ENCODE data around the gene CDH18.

The CDH18 gene, protein sequence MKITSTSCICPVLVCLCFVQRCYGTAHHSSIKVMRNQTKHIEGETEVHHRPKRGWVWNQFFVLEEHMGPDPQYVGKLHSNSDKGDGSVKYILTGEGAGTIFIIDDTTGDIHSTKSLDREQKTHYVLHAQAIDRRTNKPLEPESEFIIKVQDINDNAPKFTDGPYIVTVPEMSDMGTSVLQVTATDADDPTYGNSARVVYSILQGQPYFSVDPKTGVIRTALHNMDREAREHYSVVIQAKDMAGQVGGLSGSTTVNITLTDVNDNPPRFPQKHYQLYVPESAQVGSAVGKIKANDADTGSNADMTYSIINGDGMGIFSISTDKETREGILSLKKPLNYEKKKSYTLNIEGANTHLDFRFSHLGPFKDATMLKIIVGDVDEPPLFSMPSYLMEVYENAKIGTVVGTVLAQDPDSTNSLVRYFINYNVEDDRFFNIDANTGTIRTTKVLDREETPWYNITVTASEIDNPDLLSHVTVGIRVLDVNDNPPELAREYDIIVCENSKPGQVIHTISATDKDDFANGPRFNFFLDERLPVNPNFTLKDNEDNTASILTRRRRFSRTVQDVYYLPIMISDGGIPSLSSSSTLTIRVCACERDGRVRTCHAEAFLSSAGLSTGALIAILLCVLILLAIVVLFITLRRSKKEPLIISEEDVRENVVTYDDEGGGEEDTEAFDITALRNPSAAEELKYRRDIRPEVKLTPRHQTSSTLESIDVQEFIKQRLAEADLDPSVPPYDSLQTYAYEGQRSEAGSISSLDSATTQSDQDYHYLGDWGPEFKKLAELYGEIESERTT

DNA sequence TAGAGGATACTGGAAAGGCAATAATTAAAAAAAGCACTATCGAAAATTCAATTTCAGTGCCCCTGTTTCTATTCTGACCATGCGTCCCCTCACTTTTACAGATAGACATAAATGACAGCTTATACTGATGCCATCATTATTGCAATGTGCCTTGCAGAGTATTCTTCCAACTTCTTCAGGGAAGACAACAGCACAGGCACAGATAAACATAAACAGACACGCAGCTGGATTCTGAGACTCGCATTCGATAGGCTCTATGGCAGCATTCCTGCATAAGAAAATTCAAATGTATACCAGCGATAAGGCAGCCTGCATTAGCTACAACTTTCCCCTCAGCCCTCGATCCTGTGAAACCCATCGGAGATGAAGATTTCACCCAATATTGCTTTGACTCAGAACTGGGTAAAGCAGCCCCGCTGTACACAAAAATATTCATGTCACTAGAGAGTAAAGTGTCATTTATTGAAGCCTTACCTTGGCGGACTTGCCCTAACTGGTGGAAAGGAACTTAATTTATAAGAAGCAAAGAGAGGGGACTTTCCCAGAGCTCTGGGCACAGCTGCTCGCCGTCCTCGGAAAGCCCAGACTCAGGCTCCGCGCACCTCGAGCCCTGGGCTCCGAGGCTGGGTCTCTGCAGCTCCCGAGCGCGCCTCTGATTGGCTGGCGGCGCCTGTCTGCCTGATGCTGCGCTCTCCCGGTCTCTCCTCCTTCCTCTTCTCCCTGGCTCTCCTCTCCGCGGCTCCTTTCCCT is at the start of gene CDH18:
TSS of gene CDH18 (minus strand) at position 589 of the 750 bp plus-strand sequence. CDS start 149,214 bp downstream, outside the sequence.
- TF ChIP-seq, protein P1, sequence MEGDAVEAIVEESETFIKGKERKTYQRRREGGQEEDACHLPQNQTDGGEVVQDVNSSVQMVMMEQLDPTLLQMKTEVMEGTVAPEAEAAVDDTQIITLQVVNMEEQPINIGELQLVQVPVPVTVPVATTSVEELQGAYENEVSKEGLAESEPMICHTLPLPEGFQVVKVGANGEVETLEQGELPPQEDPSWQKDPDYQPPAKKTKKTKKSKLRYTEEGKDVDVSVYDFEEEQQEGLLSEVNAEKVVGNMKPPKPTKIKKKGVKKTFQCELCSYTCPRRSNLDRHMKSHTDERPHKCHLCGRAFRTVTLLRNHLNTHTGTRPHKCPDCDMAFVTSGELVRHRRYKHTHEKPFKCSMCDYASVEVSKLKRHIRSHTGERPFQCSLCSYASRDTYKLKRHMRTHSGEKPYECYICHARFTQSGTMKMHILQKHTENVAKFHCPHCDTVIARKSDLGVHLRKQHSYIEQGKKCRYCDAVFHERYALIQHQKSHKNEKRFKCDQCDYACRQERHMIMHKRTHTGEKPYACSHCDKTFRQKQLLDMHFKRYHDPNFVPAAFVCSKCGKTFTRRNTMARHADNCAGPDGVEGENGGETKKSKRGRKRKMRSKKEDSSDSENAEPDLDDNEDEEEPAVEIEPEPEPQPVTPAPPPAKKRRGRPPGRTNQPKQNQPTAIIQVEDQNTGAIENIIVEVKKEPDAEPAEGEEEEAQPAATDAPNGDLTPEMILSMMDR (IDR thresholded peaks at IDR 0.05; ENCODE audit: unreplicated experiment in 3 of 3), result no peak
- Mint-ChIP-seq H3K27me3 (ENCODE audit: low read depth) (peaks cover 33% of the 10 kb centered on the region), H3K27ac (no peak within 1 kb of the TSS), H3K36me3 (ENCODE audit: low read depth) (no peaks in the 10 kb centered on the region), H3K4me3 (peak within 1 kb of the TSS; percentile 67 to 80 (median 68)), H3K4me1 (no peaks in the 10 kb centered on the region), H3K9me3 (no peaks in the 10 kb centered on the region)

DNA sequence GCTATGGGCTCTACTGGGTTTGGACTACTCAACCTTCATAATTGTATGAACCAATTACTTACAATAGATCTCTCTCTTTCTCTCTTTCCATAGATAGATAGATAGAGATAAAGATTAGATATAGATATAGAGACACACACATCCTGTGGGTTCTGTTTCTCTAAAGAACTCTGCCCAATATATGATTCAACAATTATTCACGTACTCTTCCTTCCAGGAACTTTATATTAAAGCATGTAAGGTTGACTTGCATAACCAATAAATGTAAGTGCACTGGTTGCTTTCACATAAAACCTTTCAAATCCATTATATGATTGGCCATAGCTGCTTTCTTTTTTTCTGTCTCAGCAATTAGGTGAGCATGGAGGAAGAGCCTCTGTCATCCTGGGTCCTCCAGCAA is 46.7 kb upstream of the CDH18 start:
- TF ChIP-seq, protein P1 (IDR thresholded peaks at IDR 0.05; ENCODE audit: unreplicated experiment in 3 of 3), result no peak
- Mint-ChIP-seq H3K4me3 (no peak overlapping the region), H3K4me1 (peaks cover 10% of the 10 kb centered on the region), H3K27me3 (ENCODE audit: low read depth) (no peaks in the 10 kb centered on the region), H3K36me3 (ENCODE audit: low read depth) (no peaks in the 10 kb centered on the region), H3K27ac (no peak overlapping the region), H3K9me3 (peaks cover 28% of the 10 kb centered on the region)

DNA sequence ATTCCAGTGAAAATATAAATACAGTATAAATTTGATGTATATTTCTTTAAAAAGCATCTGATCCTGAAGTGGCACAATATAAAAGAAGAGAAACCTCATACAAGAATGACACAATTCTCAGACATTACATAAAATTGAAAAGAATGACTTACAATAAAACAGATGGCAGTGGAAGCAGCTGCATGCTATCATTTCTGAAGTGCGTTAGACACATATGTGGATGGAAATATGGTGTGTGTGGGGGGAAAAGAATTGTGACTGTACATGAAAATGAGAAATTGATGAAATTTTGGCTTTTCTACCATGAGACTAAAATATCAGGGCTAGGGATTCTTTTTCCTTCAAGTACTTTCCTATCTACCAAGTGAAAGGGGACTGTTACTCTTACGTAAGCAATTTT is 45.9 kb upstream of the CDH18 start:
- Mint-ChIP-seq H3K4me1 (peaks cover 17% of the 10 kb centered on the region), H3K27ac (peak overlapping the region in 2 of 3 experiments; percentile 54 to 89), H3K36me3 (ENCODE audit: low read depth) (no peaks in the 10 kb centered on the region), H3K4me3 (no peak overlapping the region), H3K27me3 (ENCODE audit: low read depth) (no peaks in the 10 kb centered on the region), H3K9me3 (peaks cover 24% of the 10 kb centered on the region)
- TF ChIP-seq, protein P1 (IDR thresholded peaks at IDR 0.05; ENCODE audit: unreplicated experiment in 3 of 3), result no peak

DNA sequence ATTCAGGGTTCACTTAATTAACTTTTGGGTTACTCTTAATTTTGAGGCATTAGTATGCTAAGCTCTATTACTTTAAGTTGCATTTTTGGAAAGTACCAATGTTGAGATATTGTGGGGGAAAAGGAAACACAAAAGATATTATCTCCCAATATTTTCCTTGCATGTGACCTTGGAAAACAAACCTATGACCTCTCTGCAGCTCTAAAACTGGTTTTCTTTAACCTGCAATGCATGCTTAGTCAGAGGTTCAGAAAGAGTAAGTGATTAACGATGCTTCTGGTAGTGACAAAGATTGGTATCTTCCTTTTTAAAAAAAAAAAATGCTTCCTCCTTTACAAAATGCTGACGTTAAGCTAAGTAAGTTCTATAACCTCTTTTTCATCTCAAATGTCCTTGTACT is 44.9 kb upstream of the CDH18 start:
- Mint-ChIP-seq H3K4me3 (no peak overlapping the region), H3K4me1 (peaks cover 25% of the 10 kb centered on the region), H3K27ac (peak overlapping the region; percentile 69 to 97 (median 89)), H3K9me3 (peaks cover 17% of the 10 kb centered on the region), H3K36me3 (ENCODE audit: low read depth) (no peaks in the 10 kb centered on the region), H3K27me3 (ENCODE audit: low read depth) (no peaks in the 10 kb centered on the region)
- TF ChIP-seq, protein P1 (IDR thresholded peaks at IDR 0.05; ENCODE audit: unreplicated experiment in 3 of 3), result no peak

DNA sequence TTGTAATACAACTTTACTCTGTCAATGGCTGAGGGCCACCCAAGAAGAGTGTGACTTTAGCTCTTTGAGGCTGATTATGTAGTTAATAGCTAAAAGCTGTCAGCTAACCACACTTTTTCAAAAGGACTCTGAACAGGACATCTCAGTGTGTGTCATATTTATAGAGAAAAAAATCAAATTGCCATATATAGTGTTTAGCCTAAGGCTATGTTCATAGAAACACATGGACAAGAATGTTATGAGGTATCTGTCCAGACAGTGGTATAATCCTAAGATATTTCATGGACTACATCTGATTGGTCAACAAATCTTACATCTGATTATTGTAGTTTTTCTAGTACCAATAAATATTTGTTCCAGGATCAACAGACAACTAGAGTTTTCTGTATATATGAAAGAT is 42.1 kb upstream of the CDH18 start:
- H3K27me3 Mint-ChIP-seq (ENCODE audit: low read depth), result no peaks in the 10 kb centered on the region
- H3K9me3 Mint-ChIP-seq, result peaks cover 6% of the 10 kb centered on the region
- H3K36me3 Mint-ChIP-seq (ENCODE audit: low read depth), result no peaks in the 10 kb centered on the region
- no peak overlapping the region for H3K4me3 Mint-ChIP-seq
- TF ChIP-seq, protein P1 (IDR thresholded peaks at IDR 0.05; ENCODE audit: unreplicated experiment in 3 of 3), result no peak
- peaks cover 25% of the 10 kb centered on the region for H3K4me1 Mint-ChIP-seq
- H3K27ac Mint-ChIP-seq, result no peak overlapping the region

Measured in nephron (organoid).